Measurements from ENCODE around the gene STRA6.

Gene STRA6

DNA sequence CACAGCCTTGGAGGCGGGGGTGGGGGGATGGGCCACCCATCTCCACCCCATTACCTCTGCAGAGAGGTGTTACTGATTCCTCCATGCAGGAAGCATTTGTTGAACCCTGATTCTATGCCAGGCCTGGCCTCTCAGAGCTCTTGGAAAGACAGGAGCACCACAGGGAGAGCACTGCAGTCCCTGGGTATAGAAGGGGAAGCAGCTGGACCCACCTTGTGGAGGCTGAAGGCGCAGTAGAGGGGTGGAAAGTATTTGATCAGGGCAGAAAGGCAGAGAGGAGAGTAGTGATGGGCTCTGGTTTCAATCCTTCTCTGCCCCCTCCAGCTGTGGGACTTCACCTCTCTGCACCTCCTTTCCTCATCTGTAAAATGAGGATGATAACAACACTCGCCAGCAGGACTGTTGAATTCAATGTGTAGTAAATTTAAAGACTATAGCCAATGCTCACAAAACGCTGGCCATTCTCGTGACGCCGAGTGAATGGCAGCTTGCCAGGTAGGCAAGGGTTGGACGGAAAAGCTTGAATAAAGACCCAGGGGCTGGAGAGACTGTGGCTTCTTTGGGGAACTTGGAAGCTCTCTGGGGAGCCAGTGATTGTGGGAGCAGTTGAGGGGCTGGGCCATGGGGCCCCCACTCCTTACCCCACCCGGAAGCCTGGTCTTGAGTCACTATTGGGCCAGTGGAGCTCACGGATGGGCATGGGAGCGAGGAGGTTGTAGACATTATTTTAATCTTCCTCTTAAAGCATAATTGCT, 25.6 kb upstream of the STRA6 start:
- peak; percentile 52 for DNase-seq

DNA sequence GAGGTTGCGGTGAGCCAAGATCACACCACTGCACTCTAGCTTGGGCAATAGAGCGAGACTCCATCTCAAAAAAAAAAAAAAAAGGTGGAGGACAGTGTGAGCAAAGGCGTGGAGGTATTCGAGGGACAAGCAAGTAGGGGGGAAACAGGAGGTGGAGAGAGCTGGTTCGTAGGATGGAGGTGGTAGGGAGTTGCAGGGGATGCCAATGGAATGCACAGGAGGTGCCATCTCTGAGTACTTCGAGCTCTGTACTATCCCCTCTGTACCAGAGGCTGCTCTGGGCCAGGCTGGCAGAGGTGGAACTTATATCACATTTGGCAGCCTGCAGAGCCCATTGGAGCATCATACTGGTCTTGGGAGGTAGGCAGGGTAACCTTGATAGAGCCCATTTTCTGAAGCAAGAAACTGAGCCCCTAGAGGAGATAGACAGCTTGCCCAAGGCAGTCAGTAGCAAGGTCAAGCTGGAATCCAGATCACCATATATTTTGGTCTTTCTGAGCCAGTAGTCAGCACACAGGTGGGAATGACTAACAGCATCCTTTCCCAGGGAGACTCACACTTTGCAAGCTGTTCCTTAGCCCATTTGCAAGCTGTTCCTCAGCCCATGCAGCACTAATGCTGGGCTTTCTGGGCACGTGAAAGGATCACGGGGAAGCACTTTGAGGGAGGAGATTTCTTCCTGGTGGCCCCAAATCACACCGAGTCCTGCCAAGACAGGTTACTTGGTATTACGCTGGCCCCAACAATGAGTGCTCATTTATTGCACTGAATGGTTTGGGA, 24.4 kb upstream of the STRA6 start:
- DNase-seq = no peak

DNA sequence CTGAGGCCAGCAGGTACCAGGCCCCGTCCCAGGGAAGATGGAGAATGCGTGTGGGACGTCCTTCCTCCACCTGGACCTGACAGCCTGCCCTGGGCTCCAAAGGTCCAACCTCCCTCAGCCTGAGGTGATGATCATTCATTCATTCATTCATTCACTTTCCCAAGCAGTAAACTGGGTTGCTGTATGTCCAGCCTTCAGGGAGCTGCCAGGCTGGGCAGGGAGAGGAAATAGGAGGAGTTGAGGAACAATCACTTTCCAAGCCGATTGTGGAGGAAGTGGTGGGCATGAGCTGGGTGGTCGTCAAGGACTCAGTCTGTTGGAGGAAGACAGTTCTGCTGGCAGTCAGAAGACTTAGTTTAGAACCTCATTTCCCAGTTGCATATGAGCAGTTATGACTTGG, 23.3 kb upstream of the STRA6 start:
- DNase-seq = no peak

DNA sequence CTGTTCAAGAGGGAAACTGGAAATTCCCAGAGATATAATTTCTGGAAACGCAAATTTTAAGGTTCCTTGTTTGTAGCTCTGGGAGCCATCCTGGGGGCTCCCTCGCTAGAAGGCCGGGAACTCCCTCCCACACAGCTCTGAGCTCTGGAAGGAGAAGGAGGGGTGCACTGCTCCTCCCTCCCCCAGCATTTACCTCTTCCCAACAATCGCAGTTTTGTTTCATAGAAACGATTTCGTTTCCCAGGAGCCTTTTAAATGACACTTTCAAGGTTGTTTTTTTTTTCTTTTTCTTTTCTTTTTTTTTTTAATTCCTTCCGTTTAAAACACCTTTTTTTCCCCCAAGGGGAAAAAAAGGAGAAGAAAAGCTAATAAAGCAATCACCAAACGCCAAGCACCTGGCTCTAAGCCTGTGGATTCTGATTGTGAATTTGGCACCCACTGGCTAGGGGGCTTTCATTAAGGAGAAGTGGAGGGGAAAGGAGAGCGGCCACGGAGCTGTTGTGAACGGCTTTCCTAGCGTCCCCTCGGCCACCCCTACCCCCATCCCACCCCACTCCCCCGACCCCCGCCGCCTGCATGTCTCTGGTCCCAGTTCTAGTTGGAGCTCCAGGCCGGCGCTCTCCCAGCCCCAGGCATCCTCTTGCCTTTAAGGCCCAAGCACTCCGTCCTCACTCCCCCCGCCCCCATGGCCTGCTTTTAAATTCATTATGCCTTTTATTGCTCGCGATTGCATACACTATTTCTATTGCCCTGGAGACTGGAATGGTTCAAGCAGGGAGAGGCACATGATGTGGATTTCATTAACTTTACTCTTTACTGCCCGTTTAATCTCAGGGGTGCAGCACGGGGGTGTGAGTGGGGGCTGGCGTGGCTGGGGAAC, 19.9 kb upstream of the STRA6 start:
- peak; percentile 42 for DNase-seq

DNA sequence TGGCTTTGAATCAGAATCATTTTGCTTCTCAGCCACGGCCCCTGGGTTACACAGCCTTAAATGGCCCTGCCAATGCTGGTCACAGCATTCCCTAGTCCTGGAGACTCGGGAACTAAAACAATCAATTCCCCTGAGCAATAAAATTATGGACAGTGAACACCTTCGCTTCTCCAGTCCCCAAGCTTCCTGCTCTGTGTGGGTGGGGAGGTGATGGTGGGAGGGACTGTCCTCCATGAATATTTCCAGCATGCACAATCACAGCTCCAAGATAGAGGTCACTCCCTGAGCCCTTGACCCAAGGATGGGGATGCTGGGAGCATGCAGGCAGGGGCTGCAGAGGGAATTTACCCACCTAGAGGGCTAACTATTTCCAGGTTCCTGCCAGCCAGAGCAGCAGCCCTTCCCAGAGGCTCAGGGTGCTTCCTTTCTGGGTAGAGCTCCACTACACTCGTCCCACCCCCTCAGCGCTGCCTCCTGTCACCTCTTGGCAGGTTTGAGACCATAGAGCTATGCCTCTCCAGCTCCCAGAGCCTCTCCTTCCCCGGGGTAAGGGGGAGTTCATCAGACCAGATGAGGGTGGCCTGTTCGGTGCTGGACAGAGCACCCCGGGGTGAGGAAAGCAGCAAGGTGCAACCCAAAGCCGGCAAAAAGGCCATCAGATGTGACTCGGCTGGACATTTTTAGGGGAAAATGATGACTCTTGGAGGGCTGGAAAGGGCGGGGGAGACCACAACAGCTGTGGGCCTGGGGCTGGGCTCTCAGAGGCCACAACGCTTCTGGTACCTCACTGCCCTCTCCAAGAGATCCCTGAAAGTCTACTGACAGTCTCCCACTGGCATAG, 19.0 kb upstream of the STRA6 start:
- peak; percentile 43 for DNase-seq

DNA sequence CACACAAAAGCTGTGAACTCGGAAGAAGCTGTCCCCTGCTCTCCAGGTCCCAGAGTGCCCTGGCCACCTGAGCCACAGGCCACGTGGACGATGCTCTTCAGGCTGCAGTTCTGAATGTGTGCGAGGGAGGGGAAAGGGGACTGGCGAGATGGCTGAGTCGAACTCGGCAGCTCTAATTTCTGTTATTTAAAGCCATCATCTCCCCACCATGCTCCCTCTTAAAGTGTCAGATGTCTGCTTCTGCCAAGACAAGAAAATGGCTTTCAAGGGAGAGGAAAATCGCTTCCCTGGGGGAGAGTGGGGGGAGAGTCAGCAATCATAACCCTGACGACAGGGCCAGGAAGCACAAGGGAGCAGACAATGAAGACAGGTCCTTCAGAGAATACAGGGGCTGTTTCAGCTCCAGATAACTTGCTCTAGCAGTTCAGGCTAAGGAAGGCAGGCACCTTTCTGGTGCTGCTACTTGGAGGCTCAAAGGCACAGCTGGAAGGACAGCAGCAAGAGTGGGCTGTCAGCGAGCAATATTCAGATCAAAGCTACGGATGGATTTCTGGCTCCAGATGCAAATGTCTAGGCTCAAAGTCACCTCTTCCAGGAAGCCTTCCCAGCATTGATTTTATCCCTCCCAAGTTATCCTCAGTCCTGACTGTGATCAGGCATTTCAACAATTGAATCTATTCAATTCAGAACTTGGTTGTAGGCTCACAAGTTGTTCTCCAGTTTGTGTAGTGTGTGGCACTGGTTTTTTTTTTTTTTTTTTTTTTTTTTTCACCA, 18.1 kb upstream of the STRA6 start:
- DNase-seq = peak; percentile 46

DNA sequence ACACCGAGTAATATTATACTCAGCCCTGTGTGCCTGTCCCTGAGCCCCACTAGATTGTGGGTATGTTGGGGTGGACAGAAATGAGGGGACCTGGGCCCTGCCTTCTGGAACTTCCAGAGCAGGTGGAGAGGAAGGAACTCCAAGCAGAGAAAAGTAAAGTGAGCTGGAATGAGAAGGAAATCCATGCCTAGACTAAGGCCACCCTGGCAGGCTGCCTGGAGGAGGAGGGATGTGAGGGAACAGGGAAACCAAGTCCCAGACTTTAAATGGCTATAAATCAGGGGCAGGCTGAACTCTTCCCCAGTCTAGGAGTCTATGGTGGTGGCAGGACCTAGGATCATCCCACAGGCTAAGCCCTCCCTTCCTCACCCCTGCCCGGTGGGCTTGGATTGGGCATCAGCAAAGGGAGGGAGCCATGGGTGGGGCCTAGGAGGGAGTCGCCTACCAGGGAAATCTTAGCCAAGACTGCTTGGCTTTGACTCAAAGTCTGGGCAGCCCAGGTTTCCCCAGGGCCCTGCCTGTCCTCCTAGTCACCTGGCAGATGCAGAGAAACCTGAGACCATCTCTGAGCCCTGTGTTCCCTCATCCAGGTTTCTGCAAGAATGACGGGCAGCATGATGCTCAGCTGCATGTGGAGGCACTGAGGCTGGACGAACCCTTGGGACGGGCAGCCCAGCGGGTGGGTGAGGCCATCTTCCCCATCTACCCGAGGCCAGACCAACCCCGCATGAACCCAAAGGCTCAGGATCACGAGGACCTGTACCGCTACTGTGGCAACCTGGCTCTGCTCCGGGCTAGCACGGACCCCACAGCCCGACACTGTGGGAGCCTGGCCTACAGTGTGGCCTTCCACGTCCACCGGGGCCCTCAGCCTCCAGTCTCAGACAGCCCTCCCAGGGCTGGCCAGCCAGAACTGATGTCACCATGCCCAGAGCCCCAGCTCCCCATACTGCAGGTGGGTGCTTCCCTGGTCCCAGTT, 15.6 kb upstream of the STRA6 start:
- no peak for DNase-seq

DNA sequence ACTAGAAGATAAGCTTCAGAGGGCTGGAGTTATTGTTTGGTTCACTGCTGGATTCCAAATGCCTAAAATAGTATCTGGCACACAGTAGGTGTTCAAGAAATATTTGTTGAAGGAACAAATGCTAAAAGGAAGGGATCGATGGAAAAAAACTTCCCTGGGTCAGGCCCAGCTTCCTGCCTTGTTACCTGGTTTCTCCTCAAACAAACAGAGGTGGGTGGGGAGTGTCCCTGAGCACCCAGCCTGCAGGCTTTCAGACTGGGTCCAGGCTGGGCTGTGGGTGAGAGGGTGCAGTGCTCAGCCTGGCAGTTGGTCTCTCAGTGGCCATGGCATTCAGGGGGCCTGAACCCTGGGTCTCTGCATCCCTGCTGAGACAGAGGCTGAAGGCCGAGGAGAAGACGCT, 14.4 kb upstream of the STRA6 start:
- no peak for DNase-seq

DNA sequence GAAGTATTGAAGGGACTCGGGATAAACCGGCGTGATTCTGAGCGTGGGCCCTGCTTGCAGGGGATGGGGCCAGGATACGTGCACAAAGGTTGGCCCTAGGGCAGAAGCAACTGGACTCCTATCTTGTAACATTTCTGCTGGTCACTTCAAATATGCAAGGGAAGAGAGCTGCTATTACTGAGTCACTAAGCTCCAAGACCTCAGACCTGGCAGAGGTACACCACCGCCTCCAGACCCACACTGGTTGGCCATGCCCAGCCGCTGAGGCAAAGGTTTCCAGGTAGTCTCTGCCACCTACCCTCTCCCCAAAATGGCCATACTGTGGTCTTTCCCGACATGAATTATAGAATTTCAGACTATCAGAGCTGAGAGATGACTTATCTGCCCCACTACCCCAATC, 13.4 kb upstream of the STRA6 start:
- no peak for DNase-seq

DNA sequence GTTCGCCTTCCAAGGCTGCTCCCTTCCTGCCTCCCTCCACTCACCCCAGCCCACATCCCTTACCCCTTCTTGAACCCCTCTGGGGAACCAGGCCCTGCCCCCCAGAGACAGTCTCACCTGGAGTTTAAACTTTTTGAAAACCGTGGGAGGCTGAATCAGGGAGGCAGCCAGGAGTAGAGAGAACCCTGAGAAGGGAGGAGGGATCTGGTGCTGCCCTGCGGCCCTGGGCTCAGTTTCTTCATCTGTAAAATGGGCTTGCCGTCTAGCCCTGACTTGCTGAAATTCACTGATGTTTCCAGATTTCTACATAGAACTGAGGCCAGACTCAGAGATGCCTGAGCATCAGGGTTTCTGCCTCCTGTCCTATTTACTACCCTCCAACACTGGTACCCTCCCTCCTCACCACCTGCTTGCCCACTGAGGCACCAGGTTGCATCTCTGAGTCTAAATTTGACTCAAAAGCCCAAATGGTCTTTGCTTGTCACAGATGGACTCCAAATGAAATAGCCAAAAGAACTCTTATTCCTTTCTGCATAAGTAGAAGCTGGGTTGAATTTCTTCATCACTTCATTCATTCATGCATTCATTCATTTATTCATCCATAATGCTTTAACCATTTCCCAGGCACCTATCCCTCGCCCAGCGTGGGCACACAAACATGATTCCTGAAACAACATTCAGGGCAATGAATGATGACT, 11.9 kb upstream of the STRA6 start:
- no peak for DNase-seq

DNA sequence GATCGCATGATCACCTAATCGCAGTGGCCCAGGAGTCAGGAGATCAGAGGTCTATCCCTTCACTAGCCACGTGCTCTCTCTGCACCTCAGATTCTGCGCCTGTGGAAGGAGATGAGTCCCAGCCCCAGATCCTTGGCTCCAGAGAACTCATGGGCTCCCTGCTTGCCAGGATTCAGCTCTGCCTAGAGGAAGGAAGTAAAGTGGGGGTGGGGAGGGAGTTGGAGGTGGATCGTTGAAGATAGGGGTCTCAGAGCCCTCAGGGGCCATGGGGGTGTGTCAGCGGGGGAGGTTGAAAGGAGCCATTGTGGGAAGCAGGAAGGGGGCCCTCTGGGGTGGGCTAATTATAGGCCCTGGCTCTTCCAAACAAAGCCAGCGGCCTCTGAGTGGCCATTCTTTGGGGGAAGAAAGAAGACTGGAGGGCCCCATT, 11.3 kb upstream of the STRA6 start:
- DNase-seq = no peak

DNA sequence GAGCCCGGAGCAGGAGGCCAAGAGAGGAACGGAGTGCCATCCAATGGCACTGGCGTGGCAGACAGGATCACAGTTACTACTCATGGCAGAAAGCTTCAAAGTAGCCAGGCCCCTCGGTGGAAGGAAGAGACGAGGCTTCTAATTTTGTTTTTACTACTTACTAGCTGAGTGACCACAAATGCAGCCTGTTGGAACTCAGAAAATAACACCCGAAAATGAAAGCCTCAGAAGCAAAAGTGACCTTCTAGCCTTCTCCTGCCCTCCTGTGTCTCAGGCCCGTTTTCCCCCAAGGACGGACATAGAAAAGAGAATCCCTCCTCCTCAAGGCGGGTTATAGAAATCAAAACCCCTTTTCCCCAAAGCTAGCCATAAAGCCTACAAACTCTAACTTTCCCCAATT, 9.9 kb upstream of the STRA6 start:
- DNase-seq = no peak

DNA sequence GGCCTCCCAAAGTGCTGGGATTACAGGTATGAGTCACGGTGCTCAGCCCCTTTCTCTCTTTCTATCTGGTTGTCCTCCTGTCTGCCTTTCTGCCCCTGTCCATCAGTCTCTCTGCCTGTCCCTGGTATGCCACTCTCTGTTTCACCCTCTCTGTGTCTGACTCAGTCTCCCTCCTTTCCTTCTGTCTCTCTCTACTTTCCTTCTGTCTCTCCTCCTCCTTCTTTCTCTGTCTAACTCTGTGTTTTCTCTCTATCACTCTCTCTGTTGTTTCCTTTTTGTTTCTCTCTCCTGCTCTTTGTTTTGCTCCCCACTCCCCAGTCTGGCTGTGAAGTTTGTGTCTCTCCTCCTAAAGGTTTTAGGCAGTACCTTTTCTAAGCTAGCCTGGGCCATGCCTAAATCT, 9.1 kb upstream of the STRA6 start:
- no peak for DNase-seq

DNA sequence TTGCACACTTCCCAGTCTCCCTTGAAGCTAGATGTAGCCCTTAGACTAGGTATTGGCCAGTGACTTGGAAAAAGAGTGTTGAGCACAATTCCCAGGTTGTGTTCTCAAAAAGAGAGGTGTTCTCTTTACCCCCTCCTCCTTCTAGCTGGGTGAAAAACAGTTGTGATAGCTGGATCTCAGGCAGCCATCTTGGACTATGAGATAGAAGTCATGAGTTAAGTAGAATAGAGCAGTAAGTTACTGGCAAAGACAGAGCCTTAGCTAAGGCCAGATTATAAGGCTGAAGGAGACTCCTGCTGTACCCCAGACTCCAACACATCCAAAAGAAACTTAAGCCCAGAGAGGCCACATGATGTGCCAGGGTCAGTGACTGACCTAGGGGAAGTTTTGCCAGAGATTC, 8.1 kb upstream of the STRA6 start:
- DNase-seq = no peak

DNA sequence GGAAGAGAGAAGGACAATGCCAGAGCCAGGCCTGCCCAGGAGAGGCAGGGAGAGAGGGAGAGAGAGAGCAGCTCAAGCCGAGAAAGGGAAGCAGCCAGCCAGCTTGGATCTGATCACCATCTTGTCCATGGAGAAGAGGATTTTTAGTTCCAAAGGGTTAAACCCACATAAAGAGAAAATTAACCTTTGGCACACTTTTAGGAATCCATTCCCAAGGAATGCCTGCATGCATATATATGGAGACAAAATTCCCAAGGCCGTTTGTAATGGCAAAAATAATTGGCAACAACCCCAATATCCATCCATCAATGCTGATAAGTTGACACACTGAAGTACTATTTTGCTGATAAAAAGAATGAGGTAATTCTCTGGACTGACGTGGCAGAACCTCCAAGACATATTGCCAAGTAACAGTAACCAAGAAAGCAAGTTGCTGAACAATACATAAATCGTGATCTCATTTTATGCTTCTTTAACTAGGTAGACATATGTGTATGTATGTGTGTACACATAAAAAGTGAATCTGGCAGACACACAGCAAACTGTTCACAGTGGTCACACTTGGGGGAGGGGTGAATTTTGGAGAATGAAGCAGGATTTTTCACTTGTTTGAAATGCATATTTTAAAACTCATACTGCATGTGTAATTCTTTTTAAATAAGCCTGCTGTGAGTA, 7.5 kb upstream of the STRA6 start:
- DNase-seq = no peak

DNA sequence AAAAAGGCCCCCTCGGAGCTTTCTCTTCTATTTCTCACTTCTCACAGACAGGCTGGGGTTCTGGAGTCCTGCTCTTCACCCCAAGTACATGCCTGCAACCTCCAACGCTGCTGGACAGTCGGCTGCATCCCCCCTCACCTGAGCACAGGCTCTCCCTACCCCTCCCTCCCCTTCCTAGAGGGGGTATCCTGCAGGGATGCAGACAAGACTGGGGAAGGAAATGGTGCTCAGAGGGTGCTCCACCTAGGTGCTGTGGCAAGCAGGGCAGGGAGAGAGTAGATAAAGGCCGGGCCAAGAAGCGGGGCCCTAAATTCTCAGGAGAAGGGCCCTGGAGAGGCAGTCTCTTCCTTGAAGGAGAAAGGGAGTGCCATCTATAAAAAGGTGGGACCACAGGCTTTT, 7.0 kb upstream of the STRA6 start:
- DNase-seq = peak; percentile 44

DNA sequence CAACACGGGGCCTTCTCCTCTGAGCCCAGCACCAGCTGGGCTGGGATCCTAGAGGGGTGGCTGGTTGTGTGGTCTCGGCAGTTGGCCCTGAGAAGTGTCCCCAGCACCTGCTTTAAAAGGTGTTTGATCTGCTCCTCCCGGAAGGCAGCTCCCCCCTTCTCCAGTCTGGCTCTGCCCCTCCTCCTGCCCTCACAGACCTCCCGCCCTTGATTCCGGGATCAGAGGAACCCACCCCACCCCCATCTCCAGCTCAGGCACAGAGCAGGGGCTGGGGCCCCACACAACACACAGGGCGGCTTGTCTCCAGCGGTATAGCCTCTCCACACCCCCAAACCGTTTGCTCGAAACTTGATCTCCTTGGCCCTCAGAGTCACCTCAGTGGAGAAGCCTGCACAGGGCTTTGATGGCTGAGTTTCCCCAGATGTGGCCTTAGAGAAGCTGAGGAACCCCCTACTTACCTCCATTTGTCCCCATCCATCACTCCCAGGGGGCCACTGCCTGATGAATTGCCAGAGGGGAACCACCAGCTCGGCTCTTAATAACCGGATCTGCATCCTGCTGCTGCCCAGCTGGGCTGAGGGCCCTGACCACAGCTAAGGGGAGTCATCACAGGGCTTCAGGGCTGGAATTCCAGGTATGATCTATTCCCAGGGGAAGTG, 6.4 kb upstream of the STRA6 start:
- peak; percentile 63 for DNase-seq

DNA sequence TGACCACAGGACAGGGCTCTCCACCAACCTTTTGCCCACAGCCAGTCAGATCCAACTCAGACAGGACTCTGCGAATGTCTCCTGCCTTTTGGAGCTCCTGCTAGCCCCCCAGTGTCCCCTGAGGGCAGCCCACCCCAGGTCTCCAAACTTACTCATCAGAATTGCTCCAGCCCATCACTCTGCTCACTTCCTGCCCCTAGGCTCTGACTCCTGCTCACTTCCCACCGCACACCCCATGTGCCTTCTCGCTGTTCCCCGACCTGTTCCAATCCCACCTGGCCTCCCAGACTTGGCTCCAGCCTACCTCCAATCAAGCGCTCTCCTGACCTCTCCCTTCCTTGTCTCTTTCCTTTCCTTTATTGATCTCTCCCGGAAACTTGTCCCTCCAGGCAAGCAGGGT, 5.9 kb upstream of the STRA6 start:
- DNase-seq = peak; percentile 38
